Activated CD4-positive, alpha-beta T cell treated with anti-CD3 and anti-CD28 coated beads, Interleukin-2, Interleukin-4, amounts not matched to agents 100 ng/mL and 50 ng/mL, durations not matched to agents 16 hours and 8 hours (primary cell): ENCODE results near the gene MEGF6.

ENCODE experiments used
- DNase-seq: peaks from one replicate; pipeline ENCODE4 v3.0.0-alpha.2; 2020; ENCODE audit warnings: low spot score

The MEGF6 gene

GRCh38 chr1:3440711-3441409, 170.4 kb downstream of the MEGF6 start:
- DNase-seq = no peak

- DNase-seq = no peak
Observed at GRCh38 chr1:3440300-3440681, 171.0 kb downstream of the MEGF6 start.
